ENCODE measurements around the gene OR10C1. TPM values are rescaled to one million over a fixed set of nuclear protein-coding genes. Genes with fewer than 3 reads are reported as not detected.

The OR10C1 gene
- total RNA-seq, 1 experiment from 2014 or later = not detected

GRCh38 chr6:29451471-29452193 lies 12.5 kb downstream of the OR10C1 start:
- in situ Hi-C loops (cut with HindIII; ENCODE audit: low pct_unique_long_range_greater_than_20kb, low sequenced_read_pairs) (no loop called here), intact Hi-C loops (cut with micrococcal nuclease; ENCODE audit: unreplicated experiment) (no loop called here)
- ChIA-PET POLR2A (interaction anchor here (0.6 kb wide), 1 partner anchor 37 kb away, joined by 3 read pairs; no protein-coding TSS in a partner anchor), CTCF (no interaction called here)
- no peak overlapping the region for H3K4me3 ChIP-seq (ENCODE audit: low read depth in 2 of 2, low read length in 2 of 2)
- H3K9me3 ChIP-seq (ENCODE audit: control insufficient read depth, insufficient read depth, low read depth, low read length) = no peaks in the 10 kb centered on the region
- no peaks in the 10 kb centered on the region for H3K4me1 ChIP-seq (ENCODE audit: control insufficient read depth, insufficient read depth, low read length)
- H3K27me3 ChIP-seq (ENCODE audit: control insufficient read depth, insufficient read depth, low read length) = no peaks in the 10 kb centered on the region; the same call in 1 of the 2 replicates
- TF ChIP-seq POLR2AphosphoS5 (IDR thresholded peaks at IDR 0.05; ENCODE audit: low read depth, low read length) = no peak
- TF ChIP-seq SIN3A (IDR thresholded peaks at IDR 0.05; ENCODE audit: borderline replicate concordance, insufficient read depth, low read depth, low read length) = no peak
- TF ChIP-seq TCF7L2 (IDR thresholded peaks at IDR 0.05; ENCODE audit: low read depth, low read length) = no peak
- TF ChIP-seq, protein P1, sequence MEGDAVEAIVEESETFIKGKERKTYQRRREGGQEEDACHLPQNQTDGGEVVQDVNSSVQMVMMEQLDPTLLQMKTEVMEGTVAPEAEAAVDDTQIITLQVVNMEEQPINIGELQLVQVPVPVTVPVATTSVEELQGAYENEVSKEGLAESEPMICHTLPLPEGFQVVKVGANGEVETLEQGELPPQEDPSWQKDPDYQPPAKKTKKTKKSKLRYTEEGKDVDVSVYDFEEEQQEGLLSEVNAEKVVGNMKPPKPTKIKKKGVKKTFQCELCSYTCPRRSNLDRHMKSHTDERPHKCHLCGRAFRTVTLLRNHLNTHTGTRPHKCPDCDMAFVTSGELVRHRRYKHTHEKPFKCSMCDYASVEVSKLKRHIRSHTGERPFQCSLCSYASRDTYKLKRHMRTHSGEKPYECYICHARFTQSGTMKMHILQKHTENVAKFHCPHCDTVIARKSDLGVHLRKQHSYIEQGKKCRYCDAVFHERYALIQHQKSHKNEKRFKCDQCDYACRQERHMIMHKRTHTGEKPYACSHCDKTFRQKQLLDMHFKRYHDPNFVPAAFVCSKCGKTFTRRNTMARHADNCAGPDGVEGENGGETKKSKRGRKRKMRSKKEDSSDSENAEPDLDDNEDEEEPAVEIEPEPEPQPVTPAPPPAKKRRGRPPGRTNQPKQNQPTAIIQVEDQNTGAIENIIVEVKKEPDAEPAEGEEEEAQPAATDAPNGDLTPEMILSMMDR (IDR thresholded peaks at IDR 0.05) = no peak
- TF ChIP-seq, protein P2, sequence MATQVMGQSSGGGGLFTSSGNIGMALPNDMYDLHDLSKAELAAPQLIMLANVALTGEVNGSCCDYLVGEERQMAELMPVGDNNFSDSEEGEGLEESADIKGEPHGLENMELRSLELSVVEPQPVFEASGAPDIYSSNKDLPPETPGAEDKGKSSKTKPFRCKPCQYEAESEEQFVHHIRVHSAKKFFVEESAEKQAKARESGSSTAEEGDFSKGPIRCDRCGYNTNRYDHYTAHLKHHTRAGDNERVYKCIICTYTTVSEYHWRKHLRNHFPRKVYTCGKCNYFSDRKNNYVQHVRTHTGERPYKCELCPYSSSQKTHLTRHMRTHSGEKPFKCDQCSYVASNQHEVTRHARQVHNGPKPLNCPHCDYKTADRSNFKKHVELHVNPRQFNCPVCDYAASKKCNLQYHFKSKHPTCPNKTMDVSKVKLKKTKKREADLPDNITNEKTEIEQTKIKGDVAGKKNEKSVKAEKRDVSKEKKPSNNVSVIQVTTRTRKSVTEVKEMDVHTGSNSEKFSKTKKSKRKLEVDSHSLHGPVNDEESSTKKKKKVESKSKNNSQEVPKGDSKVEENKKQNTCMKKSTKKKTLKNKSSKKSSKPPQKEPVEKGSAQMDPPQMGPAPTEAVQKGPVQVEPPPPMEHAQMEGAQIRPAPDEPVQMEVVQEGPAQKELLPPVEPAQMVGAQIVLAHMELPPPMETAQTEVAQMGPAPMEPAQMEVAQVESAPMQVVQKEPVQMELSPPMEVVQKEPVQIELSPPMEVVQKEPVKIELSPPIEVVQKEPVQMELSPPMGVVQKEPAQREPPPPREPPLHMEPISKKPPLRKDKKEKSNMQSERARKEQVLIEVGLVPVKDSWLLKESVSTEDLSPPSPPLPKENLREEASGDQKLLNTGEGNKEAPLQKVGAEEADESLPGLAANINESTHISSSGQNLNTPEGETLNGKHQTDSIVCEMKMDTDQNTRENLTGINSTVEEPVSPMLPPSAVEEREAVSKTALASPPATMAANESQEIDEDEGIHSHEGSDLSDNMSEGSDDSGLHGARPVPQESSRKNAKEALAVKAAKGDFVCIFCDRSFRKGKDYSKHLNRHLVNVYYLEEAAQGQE (IDR thresholded peaks at IDR 0.05; ENCODE audit: insufficient read depth in 1 of 2, low read depth in 2 of 2, low read length in 1 of 2) = no peak
- H3K27ac ChIP-seq (ENCODE audit: low read length) = no peak overlapping the region
- no peaks in the 10 kb centered on the region for H3K36me3 ChIP-seq (ENCODE audit: control insufficient read depth, insufficient read depth, low read length)
- ATAC-seq (no peak), DNase-seq (ENCODE audit: low read depth, low spot score) (no peak)
- BruUV-seq (replicated peaks) = no TSS peak

DNA sequence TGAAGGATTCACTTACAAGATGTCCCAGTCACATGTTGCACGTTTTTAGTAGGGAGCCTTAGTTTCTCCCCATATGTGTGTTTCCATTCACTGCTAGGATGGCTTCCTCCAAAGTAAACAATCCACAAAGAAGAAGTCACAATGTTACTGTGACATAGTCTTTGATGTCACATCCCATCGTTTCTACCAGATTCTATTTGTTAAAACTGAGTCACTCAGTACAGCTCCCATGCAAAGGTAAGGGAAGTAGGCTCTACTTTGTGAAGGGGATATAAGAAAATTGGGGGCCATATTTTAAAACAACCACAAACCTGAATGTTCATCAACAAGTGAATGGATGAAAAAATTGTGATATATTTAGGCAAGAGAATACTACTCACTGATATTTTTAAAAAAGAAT lies 17.9 kb downstream of the OR10C1 start, which contains the start of the genes OR11A1 and OR2H1:
OR11A1 (minus strand) TSS at position 101 of the 400 bp plus-strand sequence. CDS start 29,430 bp downstream, outside the sequence.
OR2H1 (plus strand) TSS at position 185 of the 400 bp plus-strand sequence. CDS start 4,615 bp downstream, outside the sequence.
- ATAC-seq (no peak), DNase-seq (ENCODE audit: low read depth, low spot score) (no peak)
- no peaks in the 10 kb centered on the region for H3K4me1 ChIP-seq (ENCODE audit: control insufficient read depth, insufficient read depth, low read length)
- POLR2A ChIA-PET = no interaction called here
- H3K36me3 ChIP-seq (ENCODE audit: control insufficient read depth, insufficient read depth, low read length) = no peaks in the 10 kb centered on the region
- TF ChIP-seq SIN3A (IDR thresholded peaks at IDR 0.05; ENCODE audit: borderline replicate concordance, insufficient read depth, low read depth, low read length) = no peak
- TF ChIP-seq, protein P2 (IDR thresholded peaks at IDR 0.05; ENCODE audit: insufficient read depth in 1 of 2, low read depth in 2 of 2, low read length in 1 of 2) = no peak
- no peak for TF ChIP-seq TCF7L2 (IDR thresholded peaks at IDR 0.05; ENCODE audit: low read depth, low read length)
- TF ChIP-seq, protein P1 (IDR thresholded peaks at IDR 0.05) = no peak
- no peak for TF ChIP-seq POLR2AphosphoS5 (IDR thresholded peaks at IDR 0.05; ENCODE audit: low read depth, low read length)
- H3K4me3 ChIP-seq (ENCODE audit: low read depth in 2 of 2, low read length in 2 of 2) = no peak within 1 kb of the TSS
- H3K27ac ChIP-seq (ENCODE audit: low read length) = no peak within 1 kb of the TSS
- H3K27me3 ChIP-seq (ENCODE audit: control insufficient read depth, insufficient read depth, low read length) = peaks cover 3% of the 10 kb centered on the region
- intact Hi-C loops (cut with micrococcal nuclease; ENCODE audit: unreplicated experiment) (no loop called here), in situ Hi-C loops (cut with HindIII; ENCODE audit: low pct_unique_long_range_greater_than_20kb, low sequenced_read_pairs) (no loop called here)
- CTCF ChIA-PET = no interaction called here
- no peaks in the 10 kb centered on the region for H3K9me3 ChIP-seq (ENCODE audit: control insufficient read depth, insufficient read depth, low read depth, low read length)
- BruUV-seq (replicated peaks) = no TSS peak
